ENCODE measurements around the gene BACE1. TPM values are rescaled to one million over a fixed set of nuclear protein-coding genes. Genes with fewer than 3 reads are reported as not detected.
"Not testable (repeated sequence)": the region's sequence is repeated elsewhere in the genome, so short reads cannot be mapped to it uniquely, and the experiment has no call there.

Gene BACE1
- total and polyA plus RNA-seq, 4 donors = 5.5 to 36.3 (median 24.9) TPM

DNA sequence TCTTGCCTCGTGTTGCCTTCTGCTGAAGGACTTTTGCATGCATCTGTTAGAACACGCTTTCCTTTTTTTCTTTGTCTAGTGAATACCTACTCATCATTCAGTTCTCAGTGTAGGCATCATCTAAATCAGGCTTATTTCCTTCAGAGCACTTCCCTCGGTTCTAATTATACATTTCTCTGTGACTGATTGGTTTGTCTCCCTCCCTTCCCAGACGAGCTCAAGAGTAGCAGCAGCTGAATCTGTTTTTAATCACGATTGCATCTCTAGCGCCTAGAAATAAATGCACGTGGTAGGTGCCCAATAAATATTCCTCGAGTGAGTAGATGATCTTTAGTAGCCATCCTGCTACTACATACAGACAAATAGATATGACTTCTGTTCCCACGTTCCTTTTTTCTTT is 17.9 kb upstream of the BACE1 start:
- Histone ChIP-seq H3K4me1 (ENCODE audit: control insufficient read depth in 1 of 2, insufficient read depth in 2 of 2, low read length in 2 of 2) (peaks cover 2 to 5% of the 10 kb centered on the region in 2 donors), H3K4me3 (ENCODE audit: low read length in 2 of 2) (no peak overlapping the region), H3K9me3 (ENCODE audit: control insufficient read depth, low read length) (no peaks in the 10 kb centered on the region), H3K36me3 (ENCODE audit: control insufficient read depth in 1 of 2, insufficient read depth in 2 of 2, low read length in 1 of 2) (peaks cover 0 to 5% of the 10 kb centered on the region in 2 donors), H3K27me3 (ENCODE audit: control insufficient read depth in 1 of 2, insufficient read depth in 2 of 2, low read length in 1 of 2) (no peaks in the 10 kb centered on the region), H3K27ac (ENCODE audit: low read depth in 1 of 2, low read length in 2 of 2) (no peak overlapping the region)
- ATAC-seq (ENCODE audit: low FRiP score) (no peak), DNase-seq (no peak)
- WGBS, 2 donors = 82 to 84% methylated on average over 9 of the region's 9 CpGs
- intact Hi-C loops (cut with DNase I) = no loop called here

DNA sequence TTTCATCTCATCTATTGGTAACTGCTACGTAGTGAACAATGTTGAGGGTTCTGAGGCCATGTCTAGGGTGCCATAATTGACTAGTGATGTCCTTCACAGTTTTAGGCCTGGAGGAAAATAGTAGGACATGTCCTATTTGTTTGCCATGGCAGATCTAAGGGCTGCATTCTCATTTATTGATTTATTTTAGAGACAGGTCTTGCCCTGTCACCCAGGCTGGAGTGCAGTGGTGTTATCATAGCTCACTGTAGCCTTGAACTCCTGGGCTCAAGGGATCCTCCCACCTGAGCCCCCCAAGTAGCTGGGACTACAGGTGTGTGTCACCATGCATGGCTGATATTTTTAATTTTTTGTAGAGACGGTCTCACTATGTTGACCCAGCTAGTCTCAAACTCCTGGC is 16.8 kb upstream of the BACE1 start:
- H3K4me1 ChIP-seq (ENCODE audit: control insufficient read depth in 1 of 2, insufficient read depth in 2 of 2, low read length in 2 of 2) = peaks cover 2 to 6% of the 10 kb centered on the region in 2 donors
- intact Hi-C loops (cut with DNase I) = no loop called here
- no peak overlapping the region for H3K27ac ChIP-seq (ENCODE audit: low read depth in 1 of 2, low read length in 2 of 2)
- DNase-seq (no peak), ATAC-seq (ENCODE audit: low FRiP score) (no peak)
- 48 to 80% methylated on average over 2 of the region's 2 CpGs for WGBS, 2 donors
- H3K9me3 ChIP-seq (ENCODE audit: control insufficient read depth, low read length) = no peaks in the 10 kb centered on the region
- no peak overlapping the region for H3K4me3 ChIP-seq (ENCODE audit: low read length in 2 of 2)
- H3K36me3 ChIP-seq (ENCODE audit: control insufficient read depth in 1 of 2, insufficient read depth in 2 of 2, low read length in 1 of 2) = peaks cover 0 to 5% of the 10 kb centered on the region in 2 donors
- no peaks in the 10 kb centered on the region for H3K27me3 ChIP-seq (ENCODE audit: control insufficient read depth in 1 of 2, insufficient read depth in 2 of 2, low read length in 1 of 2)

DNA sequence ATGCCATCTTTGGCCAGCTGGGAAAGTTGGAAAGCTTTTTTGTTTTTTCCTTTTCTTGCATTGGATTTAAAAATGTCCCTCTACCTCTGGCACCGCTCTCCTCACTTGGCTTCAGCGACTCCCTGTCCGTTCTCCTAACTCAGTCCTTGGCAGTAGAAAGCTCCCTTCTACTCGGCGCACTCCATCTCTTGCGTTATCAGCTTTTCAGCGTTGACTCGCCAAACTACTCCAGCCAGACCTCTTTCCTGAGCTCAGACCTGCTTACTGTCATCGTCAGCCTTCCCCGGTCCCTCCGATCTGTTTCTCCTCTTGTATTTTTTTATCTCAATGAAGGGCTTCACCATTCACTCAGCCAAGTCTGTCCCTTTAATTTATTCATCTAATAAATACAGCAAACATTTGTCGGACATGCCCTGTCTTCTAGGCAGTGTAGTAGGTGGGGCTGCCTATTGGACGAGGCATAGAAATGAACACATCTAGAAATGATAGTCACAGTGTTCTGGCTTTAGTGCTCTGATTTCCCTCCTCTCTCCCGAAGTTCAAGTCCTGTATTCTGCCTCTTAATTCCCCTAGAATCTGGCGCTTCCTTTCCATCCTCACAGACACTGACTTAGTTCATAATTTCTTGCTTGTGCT is 12.4 kb upstream of the BACE1 start:
- Histone ChIP-seq H3K36me3 (ENCODE audit: control insufficient read depth in 1 of 2, insufficient read depth in 2 of 2, low read length in 1 of 2) (no peaks in the 10 kb centered on the region), H3K4me1 (ENCODE audit: control insufficient read depth in 1 of 2, insufficient read depth in 2 of 2, low read length in 2 of 2) (peaks cover 2 to 6% of the 10 kb centered on the region in 2 donors), H3K27me3 (ENCODE audit: control insufficient read depth in 1 of 2, insufficient read depth in 2 of 2, low read length in 1 of 2) (no peaks in the 10 kb centered on the region), H3K27ac (ENCODE audit: low read depth in 1 of 2, low read length in 2 of 2) (peak overlapping the region; percentile 7 to 92), H3K9me3 (ENCODE audit: control insufficient read depth, low read length) (no peaks in the 10 kb centered on the region), H3K4me3 (ENCODE audit: low read length in 2 of 2) (peak overlapping the region; percentile 59 to 90)
- ATAC-seq (ENCODE audit: low FRiP score) = peak; percentile 75
- DNase-seq = no peak
- intact Hi-C loops (cut with DNase I) = loop anchor here in 1 of 2 donors (5.0 kb wide), 1 partner anchor 96 kb away; the partner anchor contains the start of genes PCSK7 and RNF214
- 3 to 4% methylated on average over 15 of the region's 15 CpGs for WGBS, 2 donors

DNA sequence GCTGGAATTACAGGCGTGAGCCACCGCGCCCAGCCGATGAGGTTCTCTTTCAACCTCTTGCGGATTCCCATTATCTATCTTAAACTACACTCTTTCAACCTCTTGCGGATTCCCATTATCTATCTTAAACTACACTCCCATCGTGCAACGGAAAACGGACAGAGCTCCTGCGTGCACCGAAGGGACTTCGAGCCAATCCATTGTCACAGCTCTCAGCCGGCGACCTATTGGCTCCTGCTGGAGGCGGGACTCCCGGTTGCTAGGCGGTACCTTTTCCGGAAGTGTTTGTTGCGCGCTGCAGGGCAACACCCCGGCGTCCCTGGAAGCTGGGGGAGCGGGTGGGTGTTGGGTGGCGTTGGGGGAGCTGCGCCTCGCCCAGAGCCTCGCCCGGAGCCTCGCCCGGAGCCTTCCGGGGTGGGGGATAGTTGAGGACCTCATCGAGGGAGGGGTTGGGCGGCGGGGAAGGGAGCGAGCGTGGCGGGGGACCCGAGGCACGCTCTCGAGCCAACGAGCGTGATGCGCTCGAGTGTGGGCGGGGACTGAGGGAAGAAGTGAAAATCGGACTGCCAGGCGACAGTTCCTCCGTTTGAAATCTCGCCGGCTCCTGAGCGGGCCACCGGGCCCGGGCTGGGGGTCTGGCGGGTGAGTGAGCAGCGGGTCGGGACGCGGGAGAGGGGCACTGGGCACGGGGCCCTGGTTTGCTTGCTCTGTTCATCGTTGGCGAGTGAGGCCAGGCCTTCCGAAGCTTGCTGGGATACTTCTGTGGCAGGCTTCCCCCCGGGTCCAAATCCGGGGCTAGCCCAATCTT is 11.7 kb upstream of the BACE1 start, which contains the start of gene CEP164:
Gene CEP164 (plus strand): TSS at position 288 of the 808 bp plus-strand sequence. CDS start 10,733 bp downstream, outside the sequence.
- peak within 1 kb of the TSS; percentile 59 to 90 for H3K4me3 ChIP-seq (ENCODE audit: low read length in 2 of 2)
- no peaks in the 10 kb centered on the region for H3K27me3 ChIP-seq (ENCODE audit: control insufficient read depth in 1 of 2, insufficient read depth in 2 of 2, low read length in 1 of 2)
- intact Hi-C loops (cut with DNase I) = loop anchor here in 1 of 2 donors (5.0 kb wide), 1 partner anchor 95 kb away; the partner anchor contains the start of genes PCSK7 and RNF214
- H3K9me3 ChIP-seq (ENCODE audit: control insufficient read depth, low read length) = no peaks in the 10 kb centered on the region
- peak within 1 kb of the TSS; percentile 7 to 92 for H3K27ac ChIP-seq (ENCODE audit: low read depth in 1 of 2, low read length in 2 of 2)
- DNase-seq (peak; percentile 98), ATAC-seq (ENCODE audit: low FRiP score) (peak; percentile 97)
- WGBS, 2 donors = 1% methylated on average over 64 of the region's 64 CpGs
- H3K36me3 ChIP-seq (ENCODE audit: control insufficient read depth in 1 of 2, insufficient read depth in 2 of 2, low read length in 1 of 2) = no peaks in the 10 kb centered on the region
- H3K4me1 ChIP-seq (ENCODE audit: control insufficient read depth in 1 of 2, insufficient read depth in 2 of 2, low read length in 2 of 2) = peaks cover 2 to 6% of the 10 kb centered on the region in 2 donors

DNA sequence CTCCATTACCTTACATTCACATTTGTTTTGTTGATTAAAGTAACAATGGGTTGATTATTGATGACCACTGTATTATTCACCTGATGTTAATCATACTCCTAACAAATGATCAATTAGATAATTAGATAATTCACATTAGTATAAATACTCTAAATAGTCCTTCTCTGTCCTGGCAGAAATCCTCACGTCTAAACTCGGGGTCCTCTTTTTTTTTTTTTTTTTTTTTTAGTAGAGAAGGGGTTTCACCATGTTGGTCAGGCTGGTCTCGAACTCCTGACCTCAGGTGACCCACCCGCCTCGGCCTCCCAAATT is 11.2 kb upstream of the BACE1 start:
- not testable (repeated sequence) for H3K27me3 ChIP-seq (ENCODE audit: control insufficient read depth in 1 of 2, insufficient read depth in 2 of 2, low read length in 1 of 2); H3K9me3 ChIP-seq (ENCODE audit: control insufficient read depth, low read length); H3K27ac ChIP-seq (ENCODE audit: low read depth in 1 of 2, low read length in 2 of 2); H3K4me3 ChIP-seq (ENCODE audit: low read length in 2 of 2); H3K4me1 ChIP-seq (ENCODE audit: control insufficient read depth in 1 of 2, insufficient read depth in 2 of 2, low read length in 2 of 2); ATAC-seq (ENCODE audit: low FRiP score); DNase-seq; H3K36me3 ChIP-seq (ENCODE audit: control insufficient read depth in 1 of 2, insufficient read depth in 2 of 2, low read length in 1 of 2)
- WGBS, 2 donors = 4 to 11% methylated on average over 5 of the region's 5 CpGs
- intact Hi-C loops (cut with DNase I) = loop anchor here in 1 of 2 donors (5.0 kb wide), 1 partner anchor 95 kb away; the partner anchor contains the start of genes PCSK7 and RNF214

DNA sequence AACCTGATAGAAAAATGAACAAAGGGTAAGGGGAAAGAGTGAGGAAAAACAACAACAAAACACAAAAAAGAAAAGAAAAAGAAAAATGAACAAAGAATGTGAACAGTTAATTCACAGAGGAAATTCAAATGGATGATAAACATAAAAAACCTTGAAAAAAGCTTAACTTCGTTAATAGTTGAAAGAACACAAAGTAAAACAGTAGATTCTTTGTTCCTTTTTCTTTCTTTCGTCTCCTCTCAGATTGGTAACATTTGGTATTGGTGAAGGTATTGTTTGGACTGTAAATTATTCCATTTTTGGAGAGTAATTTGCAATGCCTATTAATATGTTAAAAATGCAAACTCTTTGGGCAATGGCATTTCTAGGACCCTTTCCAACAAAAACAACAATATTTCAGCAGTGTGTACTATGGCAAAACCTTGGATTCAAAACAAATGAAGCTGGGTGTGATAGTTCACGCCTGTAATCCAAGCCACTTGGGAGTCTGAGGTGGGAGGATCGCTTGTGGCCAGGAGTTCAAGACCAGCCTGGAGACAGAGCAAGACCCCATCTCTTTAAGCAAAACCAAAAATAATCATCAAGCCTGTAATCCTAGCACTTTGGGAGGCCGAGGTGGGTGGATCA is 3.3 kb upstream of the BACE1 start:
- DNase-seq (no peak), ATAC-seq (ENCODE audit: low FRiP score) (no peak)
- no peaks in the 10 kb centered on the region for H3K9me3 ChIP-seq (ENCODE audit: control insufficient read depth, low read length)
- H3K27me3 ChIP-seq (ENCODE audit: control insufficient read depth in 1 of 2, insufficient read depth in 2 of 2, low read length in 1 of 2) = no peaks in the 10 kb centered on the region
- H3K4me1 ChIP-seq (ENCODE audit: control insufficient read depth in 1 of 2, insufficient read depth in 2 of 2, low read length in 2 of 2) = no peaks in the 10 kb centered on the region
- intact Hi-C loops (cut with DNase I) = loop anchor here in 1 of 2 donors (5.0 kb wide), 1 partner anchor 87 kb away; the partner anchor contains the start of genes PCSK7 and RNF214
- peak overlapping the region in 1 of 2 donors; percentile 7 for H3K27ac ChIP-seq (ENCODE audit: low read depth in 1 of 2, low read length in 2 of 2)
- WGBS, 2 donors = 18 to 21% methylated on average over 5 of the region's 5 CpGs
- H3K4me3 ChIP-seq (ENCODE audit: low read length in 2 of 2) = no peak overlapping the region
- no peaks in the 10 kb centered on the region for H3K36me3 ChIP-seq (ENCODE audit: control insufficient read depth in 1 of 2, insufficient read depth in 2 of 2, low read length in 1 of 2)

DNA sequence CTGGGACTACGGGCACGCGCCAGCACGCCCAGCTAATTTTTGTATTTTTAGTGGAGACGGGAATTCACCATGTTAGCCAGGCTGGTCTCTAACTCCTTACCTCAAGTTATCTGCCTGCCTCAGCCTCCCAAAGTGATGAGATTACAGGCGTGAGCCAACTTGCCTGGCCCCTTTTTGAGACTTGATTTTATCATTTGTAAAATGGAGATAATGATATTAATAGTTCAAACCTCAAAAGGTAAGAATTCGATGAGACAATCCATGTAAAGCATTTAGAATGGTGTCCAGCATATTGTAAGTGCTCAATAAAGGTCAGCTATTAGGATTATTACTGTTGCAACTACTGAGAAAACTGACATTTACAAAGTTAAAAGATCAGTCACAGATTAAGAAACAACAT is 2.7 kb upstream of the BACE1 start:
- no peak overlapping the region for H3K27ac ChIP-seq (ENCODE audit: low read depth in 1 of 2, low read length in 2 of 2)
- intact Hi-C loops (cut with DNase I) = loop anchor here in 1 of 2 donors (5.0 kb wide), 1 partner anchor 86 kb away; the partner anchor contains the start of genes PCSK7 and RNF214
- H3K36me3 ChIP-seq (ENCODE audit: control insufficient read depth in 1 of 2, insufficient read depth in 2 of 2, low read length in 1 of 2) = no peaks in the 10 kb centered on the region
- H3K27me3 ChIP-seq (ENCODE audit: control insufficient read depth in 1 of 2, insufficient read depth in 2 of 2, low read length in 1 of 2) = no peaks in the 10 kb centered on the region
- no peaks in the 10 kb centered on the region for H3K9me3 ChIP-seq (ENCODE audit: control insufficient read depth, low read length)
- no peak overlapping the region for H3K4me3 ChIP-seq (ENCODE audit: low read length in 2 of 2)
- ATAC-seq (ENCODE audit: low FRiP score) (no peak), DNase-seq (no peak)
- H3K4me1 ChIP-seq (ENCODE audit: control insufficient read depth in 1 of 2, insufficient read depth in 2 of 2, low read length in 2 of 2) = no peaks in the 10 kb centered on the region
- 79 to 81% methylated on average over 7 of the region's 7 CpGs for WGBS, 2 donors

DNA sequence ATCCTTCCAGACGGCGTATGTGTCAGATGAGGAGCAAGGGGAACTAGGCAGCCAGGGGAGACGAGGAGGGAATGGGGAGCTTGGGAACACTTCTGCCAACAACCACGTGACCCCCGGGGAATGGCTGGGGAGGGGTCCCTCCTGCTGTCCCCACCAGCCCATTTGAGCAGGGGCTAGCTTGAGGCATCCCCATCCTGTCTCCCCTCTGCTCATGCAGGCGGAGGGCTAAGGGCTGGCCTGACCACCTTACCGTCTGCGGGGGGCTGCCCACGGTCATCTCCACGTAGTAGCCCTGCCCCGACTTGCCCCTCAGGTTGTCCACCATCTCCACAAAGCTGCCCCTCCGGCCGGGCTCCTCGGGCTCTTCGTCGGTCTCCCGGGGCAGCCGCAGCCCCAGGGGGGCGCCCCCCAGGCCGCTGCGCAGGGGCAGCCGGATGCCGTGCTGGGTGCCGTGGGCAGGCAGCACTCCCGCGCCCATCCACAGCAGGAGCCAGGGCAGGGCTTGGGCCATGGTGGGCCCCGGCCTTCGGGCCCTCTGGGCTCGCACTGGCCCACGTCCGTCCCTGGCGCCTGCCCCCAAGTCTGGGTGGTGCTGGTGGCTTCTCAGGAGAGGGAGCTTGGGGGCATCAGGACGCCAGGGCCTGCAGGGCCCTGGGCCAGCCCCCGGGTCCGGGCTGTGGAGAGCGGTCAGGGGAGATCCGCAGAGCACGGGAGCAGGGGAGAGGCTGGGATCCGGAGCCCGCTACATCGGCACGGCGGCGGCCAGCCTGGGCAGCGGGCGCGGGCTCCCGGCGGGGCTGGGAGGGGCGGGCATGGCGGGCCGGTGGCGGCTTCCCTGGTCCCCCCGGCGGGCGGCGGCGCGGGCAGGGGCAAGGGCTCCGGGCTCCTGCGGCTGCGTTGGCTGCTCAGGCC is 515 bp downstream of the BACE1 start:
- DNase-seq (no peak), ATAC-seq (ENCODE audit: low FRiP score) (peak; percentile 55)
- peak overlapping the region; percentile 76 to 84 for H3K4me3 ChIP-seq (ENCODE audit: low read length in 2 of 2)
- H3K27ac ChIP-seq (ENCODE audit: low read depth in 1 of 2, low read length in 2 of 2) = no peak overlapping the region
- intact Hi-C loops (cut with DNase I) = loop anchor here in 1 of 2 donors (5.0 kb wide), 1 partner anchor 83 kb away; the partner anchor contains the start of genes PCSK7 and RNF214
- 1% methylated on average over 43 to 62 of the region's 62 CpGs for WGBS, 2 donors
- no peaks in the 10 kb centered on the region for H3K9me3 ChIP-seq (ENCODE audit: control insufficient read depth, low read length)
- H3K4me1 ChIP-seq (ENCODE audit: control insufficient read depth in 1 of 2, insufficient read depth in 2 of 2, low read length in 2 of 2) = no peaks in the 10 kb centered on the region
- no peaks in the 10 kb centered on the region for H3K27me3 ChIP-seq (ENCODE audit: control insufficient read depth in 1 of 2, insufficient read depth in 2 of 2, low read length in 1 of 2)
- H3K36me3 ChIP-seq (ENCODE audit: control insufficient read depth in 1 of 2, insufficient read depth in 2 of 2, low read length in 1 of 2) = no peaks in the 10 kb centered on the region

All from aorta (tissue), 5 donors.